Stimulated activated CD8-positive, alpha-beta memory T cell treated with anti-CD3 and anti-CD28 coated beads, Interleukin-7, amount 100 ng/mL, for 1 hour (primary cell): ENCODE data around the gene TMEM238.
A peak's percentile ranks its signal among the peaks of the same experiment; 100 is the strongest.

Experiments used
- DNase-seq, 2 donors: peaks; one replicate each; pipeline ENCODE4 v3.0.0-alpha.2; 2020; ENCODE audit warnings: low read depth in 2 of 2

TMEM238 gene

DNA sequence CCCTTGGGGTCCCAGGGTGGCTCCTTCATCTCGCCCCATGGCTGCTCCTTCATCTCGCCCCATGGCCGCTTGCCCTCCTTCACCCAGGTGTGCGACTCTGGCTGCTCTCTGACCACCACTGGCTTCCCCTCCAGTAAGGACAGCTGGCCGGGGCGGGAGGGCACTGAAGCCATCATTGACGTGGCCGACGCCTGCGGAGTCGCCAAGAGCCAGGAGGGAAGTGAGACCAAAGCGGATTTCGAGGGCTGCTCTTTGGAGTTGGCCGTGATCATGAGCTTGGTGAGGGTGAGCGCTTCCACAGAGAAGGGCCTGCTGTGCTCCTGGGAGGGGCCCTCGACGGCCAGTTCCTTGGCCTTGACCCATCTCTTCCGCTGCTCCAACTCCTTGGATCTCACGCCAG, 25.6 kb downstream of the TMEM238 start:
- no peak for DNase-seq

- no peak for DNase-seq
These were observed 28.8 kb downstream of the TMEM238 start for GRCh38 chr19:55355213-55355821.

DNA sequence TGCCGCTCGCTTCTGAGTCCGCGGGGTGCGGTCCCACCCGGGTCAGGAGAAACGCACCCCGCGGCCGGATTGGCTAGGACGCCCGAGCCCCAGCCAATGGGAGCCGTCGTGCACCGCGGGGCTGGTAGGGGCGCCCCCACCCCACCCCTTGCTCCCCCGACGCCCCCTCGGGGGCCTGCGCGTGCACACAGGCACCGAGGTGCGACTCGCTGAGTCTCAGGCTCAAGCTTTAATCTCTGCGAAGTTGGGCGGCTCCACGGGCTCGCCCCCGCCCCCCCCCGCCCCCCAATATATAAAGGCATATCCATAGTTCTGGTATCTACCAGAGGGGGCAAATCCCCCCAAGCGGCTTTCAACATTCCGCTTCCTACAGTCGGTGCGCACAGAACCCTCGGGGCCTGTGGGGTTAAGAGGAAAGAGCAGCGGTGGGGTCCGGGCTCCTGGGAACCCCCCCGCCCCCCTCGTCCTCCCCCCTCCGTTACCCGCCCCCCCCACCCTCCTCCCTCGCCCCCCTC, 29.3 kb downstream of the TMEM238 start, which contains the start of gene COX6B2:
TSS of gene COX6B2 (minus strand) at position 22 of the 515 bp plus-strand sequence. CDS start 198 bp downstream, outside the sequence.
- no peak for DNase-seq

GRCh38 chr19:55353803-55354697, 30.0 kb downstream of the TMEM238 start:
- peak in 1 of 2 donors; percentile 31 for DNase-seq

- no peak for DNase-seq
These were observed 30.7 kb downstream of the TMEM238 start for GRCh38 chr19:55353356-55353802.

GRCh38 chr19:55352549-55353145, 31.4 kb downstream of the TMEM238 start:
- DNase-seq = no peak

GRCh38 chr19:55352040-55352439, 32.1 kb downstream of the TMEM238 start:
- DNase-seq = no peak

GRCh38 chr19:55350620-55351315, 33.3 kb downstream of the TMEM238 start:
- no peak for DNase-seq

DNA sequence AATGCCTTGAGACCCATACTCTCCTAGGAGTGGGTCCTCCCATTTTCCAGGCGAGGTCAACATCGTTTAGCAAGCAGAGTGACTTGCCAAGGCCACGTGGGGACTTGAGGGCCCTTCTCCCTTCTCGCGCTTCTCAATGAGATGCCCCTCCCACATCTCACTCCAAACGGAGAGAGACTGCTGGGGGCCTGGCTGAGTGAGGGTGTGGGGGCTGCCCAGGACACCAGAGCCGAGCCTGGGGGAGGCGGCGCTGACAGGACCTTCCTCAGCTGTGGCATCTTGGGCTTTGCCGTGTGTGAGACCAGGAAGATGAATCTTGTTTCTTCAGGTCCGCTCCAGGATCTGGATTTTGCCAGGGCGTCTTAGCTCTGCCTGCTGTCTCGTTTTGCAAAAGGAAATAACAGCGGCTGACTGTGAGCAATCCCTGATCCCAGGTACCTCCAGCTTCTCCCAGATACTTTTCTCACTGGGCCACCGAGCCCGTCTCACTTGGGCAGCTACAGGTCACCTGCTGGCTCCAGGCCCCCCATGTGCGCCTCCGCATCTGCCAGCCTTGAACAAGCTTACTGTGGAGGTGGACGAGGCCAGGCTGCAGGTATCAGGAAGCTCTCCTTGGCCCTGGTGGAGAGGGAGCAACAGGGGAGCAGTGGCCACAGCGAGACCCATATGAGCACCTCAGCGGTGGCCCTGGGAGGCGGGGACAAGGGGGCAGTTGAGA, 35.6 kb downstream of the TMEM238 start:
- DNase-seq = no peak

DNA sequence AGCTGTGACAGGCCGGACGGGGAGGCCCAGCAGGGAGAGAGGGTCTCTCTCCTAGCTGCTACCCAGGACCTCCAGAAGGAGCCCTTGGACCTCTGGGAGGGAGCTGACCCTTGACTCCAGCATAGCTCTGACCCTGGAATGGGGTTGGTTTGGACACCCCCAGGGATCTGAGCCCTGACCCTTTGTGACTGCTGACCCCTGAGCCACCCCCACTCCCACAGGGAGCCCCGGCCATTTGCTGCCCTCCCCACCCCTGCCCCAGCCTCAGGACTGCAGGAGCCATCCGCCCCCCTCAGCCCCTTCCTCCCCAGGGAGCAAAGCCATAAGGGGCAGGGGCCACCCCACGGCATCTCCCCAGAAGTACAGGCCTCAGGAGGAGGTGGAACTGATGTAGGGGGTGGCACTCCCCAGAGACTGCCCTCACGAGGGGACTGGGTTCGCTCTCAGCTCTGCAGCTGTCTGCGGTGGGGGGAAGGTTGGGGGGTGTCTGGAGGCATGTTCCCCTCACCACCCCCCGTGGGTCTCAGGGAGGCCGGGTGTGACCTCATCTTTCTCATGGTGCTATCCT, 36.6 kb downstream of the TMEM238 start:
- DNase-seq = no peak

DNA sequence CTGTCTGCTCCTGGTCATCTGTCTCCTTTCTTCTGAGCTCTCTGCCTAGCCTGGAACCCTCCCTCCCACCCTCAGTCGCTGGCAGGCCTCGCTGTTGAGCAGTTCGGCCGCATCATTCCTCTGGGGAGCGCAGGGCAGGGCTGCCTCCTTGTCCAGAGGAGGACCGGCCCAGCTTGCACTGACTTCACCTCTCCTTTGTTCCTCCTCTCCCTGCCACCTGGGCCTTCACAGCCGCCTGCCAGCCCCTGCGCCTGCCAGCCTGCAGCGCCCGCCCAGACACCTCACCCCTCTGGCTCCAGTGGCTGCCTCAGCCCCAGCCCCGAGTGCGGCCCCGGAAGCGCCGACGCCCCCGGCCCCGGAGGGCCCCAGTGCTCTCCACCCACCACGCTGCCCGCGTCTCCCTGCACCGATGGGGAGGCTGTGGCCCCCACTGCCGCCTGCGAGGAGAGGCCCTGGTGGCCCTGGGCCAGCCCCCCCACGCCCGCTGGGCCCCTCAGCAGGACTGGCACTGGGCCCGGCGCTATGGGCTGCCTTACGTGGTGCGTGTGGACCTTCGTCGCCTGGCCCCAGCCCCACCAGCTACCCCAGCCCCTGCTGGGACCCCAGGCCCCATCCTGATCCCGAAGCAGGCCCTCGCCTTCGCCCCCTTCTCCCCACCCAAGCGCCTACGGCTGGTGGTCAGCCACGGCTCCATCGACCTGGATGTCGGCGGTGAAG, 37.2 kb downstream of the TMEM238 start:
- no peak for DNase-seq

DNA sequence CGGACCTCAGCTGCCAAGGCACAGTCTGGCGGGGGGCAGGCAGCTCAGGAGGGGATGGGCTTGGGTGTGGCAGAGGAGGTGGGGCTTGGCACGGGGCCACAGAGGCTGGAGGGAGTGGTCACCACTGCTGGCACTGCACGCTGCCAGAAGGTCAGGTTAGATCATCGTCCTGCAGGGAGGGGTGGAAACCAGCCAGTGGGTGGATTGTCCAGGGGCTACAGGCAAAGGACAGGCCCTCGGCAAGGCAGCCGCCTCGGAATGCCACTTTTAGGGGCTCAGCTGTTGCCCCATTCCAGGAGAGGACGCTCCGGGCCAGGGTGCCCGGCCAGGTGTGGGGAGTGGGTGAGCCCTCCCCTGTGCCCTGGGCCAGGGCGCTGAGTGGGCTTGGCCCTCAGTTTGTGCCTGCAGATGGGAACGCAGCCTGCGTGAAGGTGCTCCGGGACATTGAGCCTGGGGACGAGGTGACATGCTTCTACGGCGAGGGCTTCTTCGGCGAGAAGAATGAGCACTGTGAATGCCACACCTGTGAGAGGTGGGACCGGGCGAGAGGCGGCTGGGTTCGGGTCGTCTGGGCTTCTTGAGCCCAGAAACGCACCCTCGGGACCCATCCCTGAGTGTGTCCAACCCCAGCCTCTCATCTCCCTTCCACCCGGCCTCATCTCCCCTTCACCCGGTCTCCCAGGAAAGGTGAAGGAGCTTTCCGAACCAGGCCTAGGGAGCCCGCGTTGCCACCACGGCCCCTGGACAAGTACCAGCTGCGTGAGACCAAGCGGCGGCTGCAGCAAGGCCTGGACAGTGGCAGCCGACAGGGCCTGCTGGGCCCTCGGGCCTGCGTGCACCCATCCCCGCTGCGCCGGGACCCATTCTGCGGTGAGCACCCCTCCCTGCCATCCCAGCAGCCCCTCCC, 38.0 kb downstream of the TMEM238 start:
- DNase-seq = no peak

- no peak for DNase-seq
These were observed 38.8 kb downstream of the TMEM238 start for GRCh38 chr19:55345101-55345817.

- DNase-seq = no peak
These were observed 39.6 kb downstream of the TMEM238 start for GRCh38 chr19:55344444-55344843.

DNA sequence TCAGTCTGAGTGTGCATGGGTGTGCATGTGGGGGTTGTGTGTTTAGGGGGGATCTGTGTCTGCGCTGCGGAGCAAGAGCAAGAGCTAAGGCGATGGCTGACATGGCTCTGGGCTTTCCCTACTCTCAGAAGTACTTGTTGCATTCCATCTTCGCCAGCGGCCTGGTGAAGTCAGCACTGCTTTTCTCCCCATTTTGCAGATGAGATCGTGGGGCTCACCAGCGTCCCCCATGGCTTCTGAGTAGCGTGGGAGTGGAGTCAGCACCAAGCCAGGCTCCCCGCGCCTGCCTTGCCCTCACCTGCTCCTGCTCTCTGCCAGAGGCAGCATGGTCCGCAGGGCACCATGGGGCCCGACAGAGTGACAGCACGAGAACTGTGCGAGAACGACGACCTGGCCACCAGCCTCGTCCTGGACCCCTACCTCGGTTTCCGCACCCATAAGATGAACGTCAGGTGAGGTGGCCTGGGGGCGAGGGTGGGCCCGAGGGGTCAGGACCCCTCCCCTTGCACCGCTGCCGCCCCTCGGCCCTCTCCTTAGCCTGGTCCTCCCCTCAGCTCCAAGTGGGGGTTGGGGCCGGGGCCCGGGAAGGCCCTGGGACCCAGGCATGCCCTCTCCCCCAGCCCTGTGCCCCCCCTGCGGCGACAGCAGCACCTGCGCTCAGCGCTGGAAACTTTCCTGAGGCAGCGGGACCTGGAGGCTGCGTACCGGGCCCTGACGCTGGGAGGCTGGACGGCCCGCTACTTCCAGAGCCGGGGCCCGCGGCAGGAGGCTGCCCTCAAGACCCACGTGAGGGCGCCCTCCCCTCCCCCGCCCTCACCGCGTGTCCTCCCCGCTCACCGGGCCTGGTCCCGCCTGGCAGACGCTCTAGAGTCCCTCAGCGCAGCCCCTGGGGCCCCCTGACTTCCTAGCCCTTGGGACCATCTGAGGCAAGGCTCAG, 42.2 kb downstream of the TMEM238 start:
- no peak for DNase-seq

- DNase-seq = peak; percentile 17 to 21
These were observed 42.9 kb downstream of the TMEM238 start for GRCh38 chr19:55341171-55341588.

- no peak for DNase-seq
These were observed 43.3 kb downstream of the TMEM238 start for GRCh38 chr19:55340784-55341147.
